Measurements from ENCODE around the gene ADCY2.

GRCh38 chr5:7867260-7867659, 471.3 kb downstream of the ADCY2 start:
- TF ChIP-seq CTCF (IDR thresholded peaks at IDR 0.05; ENCODE audit: insufficient read depth, low read length): no peak
- TF ChIP-seq REST (IDR thresholded peaks at IDR 0.05; ENCODE audit: insufficient replicate concordance, low read depth): no peak
- TF ChIP-seq SPI1 (IDR thresholded peaks at IDR 0.05; ENCODE audit: borderline replicate concordance, low read depth): no peak
- no peak for TF ChIP-seq POLR2AphosphoS5 (IDR thresholded peaks at IDR 0.05; ENCODE audit: low read depth)

Data from HL-60 (cell line).